CD4-positive, alpha-beta memory T cell (primary cell): Measurements from ENCODE around the gene MFN2. TPM values are rescaled to one million over a fixed set of nuclear protein-coding genes. Genes with fewer than 3 reads are reported as not detected.

Experiments used
- CTCF ChIA-PET: fragments of 350-600 bp; sonication (Branson Sonifier 250); formaldehyde crosslinking; loops from one replicate; lab custom pipeline; 2021; ENCODE audit warnings: inconsistent platforms; ENCODE audit not compliant: partially characterized antibody; lab: Charles Lee
- POLR2A ChIA-PET: fragments of 350-600 bp; sonication (Branson Sonifier 250); formaldehyde crosslinking; loops from one replicate; lab custom pipeline; 2021; ENCODE audit not compliant: partially characterized antibody; lab: Charles Lee
- DNase-seq, 5 donors: peaks; one replicate each; pipeline versions ENCODE4 v3.0.0 to v3.0.0-alpha.2; 2020 to 2022; ENCODE audit warnings: mixed read lengths in 1 of 5
- H3K27ac ChIP-seq: one replicate; pipeline ENCODE4 v1.7.0; 2013; ENCODE audit warnings: low read depth, low read length
- H3K27me3 ChIP-seq: 2 replicates; pipeline ENCODE4 v1.7.0; 2013; ENCODE audit warnings: mild to moderate bottlenecking, low read length, moderate library complexity; ENCODE audit not compliant: insufficient read depth
- H3K36me3 ChIP-seq: 2 replicates; pipeline ENCODE4 v1.7.0; 2013; ENCODE audit warnings: mild to moderate bottlenecking, low read length, moderate library complexity; ENCODE audit not compliant: insufficient read depth
- H3K4me1 ChIP-seq: 2 replicates; pipeline ENCODE4 v1.7.0; 2013; ENCODE audit warnings: mild to moderate bottlenecking, low read length, moderate library complexity; ENCODE audit not compliant: insufficient read depth
- H3K4me3 ChIP-seq, 2 donors: one replicate each; pipeline ENCODE4 v1.7.0; 2013; ENCODE audit warnings: low read length in 2 of 2, mild to moderate bottlenecking in 1 of 2
- H3K9me3 ChIP-seq, 2 donors: one replicate each; pipeline ENCODE4 v1.7.0; 2013; ENCODE audit warnings: low read length in 2 of 2, control low read depth in 1 of 2; ENCODE audit not compliant: control insufficient read depth in 1 of 2
- H3K27ac Mint-ChIP-seq, 7 donors: one replicate each; pipeline ENCODE4 v1.8.0; 2020 to 2021; ENCODE audit warnings: mixed read lengths in 7 of 7, mild to moderate bottlenecking in 6 of 7, inconsistent platforms in 3 of 7, moderate library complexity in 3 of 7
- H3K27me3 Mint-ChIP-seq, 2 donors: one replicate each; pipeline ENCODE4 v1.8.0; 2020 to 2021; ENCODE audit warnings: mixed read lengths in 2 of 2
- H3K36me3 Mint-ChIP-seq, 2 donors: one replicate each; pipeline ENCODE4 v1.8.0; 2020 to 2021; ENCODE audit warnings: mixed read lengths in 2 of 2, inconsistent platforms in 1 of 2, mild to moderate bottlenecking in 1 of 2
- H3K4me1 Mint-ChIP-seq, 4 donors: one replicate each; pipeline ENCODE4 v1.8.0; 2020 to 2021; ENCODE audit warnings: mixed read lengths in 4 of 4, mild to moderate bottlenecking in 1 of 4
- H3K4me3 Mint-ChIP-seq, 8 donors: one replicate each; pipeline ENCODE4 v1.8.0; 2020 to 2021; ENCODE audit warnings: mixed read lengths in 8 of 8, mild to moderate bottlenecking in 7 of 8, moderate library complexity in 6 of 8, inconsistent platforms in 3 of 8
- H3K9me3 Mint-ChIP-seq, 8 donors: one replicate each; pipeline ENCODE4 v1.8.0; 2020 to 2021; ENCODE audit warnings: mixed read lengths in 8 of 8, mild to moderate bottlenecking in 5 of 8, inconsistent platforms in 3 of 8, moderate library complexity in 1 of 8
- intact Hi-C: fragments of 100-400 bp; cut with micrococcal nuclease; formaldehyde crosslinking; loops from one replicate; pipeline ENCODE4 v1.15.1; 2023
- polyA plus RNA-seq, 2 donors: library from polyadenylated mRNA; unstranded; fragments of 300-500 nt; fragmentation: Illumina TruSeq; gene quantifications; one replicate each; pipeline ENCODE4 v1.2.3, GENCODE V29; 2021
- total RNA-seq, 2 experiments: library from RNA; stranded (reverse); gene quantifications; one replicate each; pipeline ENCODE4 v1.2.3, GENCODE V29; 2021

The MFN2 gene
- total and polyA plus RNA-seq, 4 experiments from 2014 or later = 29.0 to 53.7 (median 36.8) TPM

DNA sequence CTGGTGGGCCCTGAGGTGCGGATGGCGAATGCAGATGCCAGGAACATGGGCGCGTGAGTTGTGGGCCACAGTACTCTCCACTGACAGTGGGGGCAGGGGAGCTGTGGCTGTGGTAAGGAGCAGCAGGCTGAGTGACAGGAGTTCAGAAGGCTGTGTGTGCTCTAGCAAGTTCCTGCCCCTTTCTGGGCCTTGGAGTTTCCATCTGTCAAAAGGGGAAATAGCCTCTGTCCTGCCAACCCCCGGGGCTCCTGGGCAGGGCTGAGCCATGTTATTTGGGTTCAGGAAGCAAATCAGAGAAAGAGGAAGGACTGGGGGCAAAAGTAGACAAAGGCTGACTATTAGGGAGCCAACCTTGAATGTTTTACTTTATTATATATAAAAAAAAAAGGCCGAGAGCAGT, 19.5 kb upstream of the MFN2 start:
- Histone ChIP-seq H3K4me1 (no peaks in the 10 kb centered on the region), H3K9me3 (no peaks in the 10 kb centered on the region), H3K27me3 (no peaks in the 10 kb centered on the region), H3K36me3 (no peaks in the 10 kb centered on the region), H3K4me3 (no peak overlapping the region), H3K27ac (no peak overlapping the region)
- CTCF ChIA-PET = no interaction called here
- POLR2A ChIA-PET = no interaction called here
- no peak for DNase-seq
- Mint-ChIP-seq H3K9me3 (no peaks in the 10 kb centered on the region), H3K27ac (no peak overlapping the region), H3K4me3 (no peak overlapping the region), H3K36me3 (no peaks in the 10 kb centered on the region), H3K27me3 (no peaks in the 10 kb centered on the region), H3K4me1 (no peaks in the 10 kb centered on the region)
- intact Hi-C loops = no loop called here

DNA sequence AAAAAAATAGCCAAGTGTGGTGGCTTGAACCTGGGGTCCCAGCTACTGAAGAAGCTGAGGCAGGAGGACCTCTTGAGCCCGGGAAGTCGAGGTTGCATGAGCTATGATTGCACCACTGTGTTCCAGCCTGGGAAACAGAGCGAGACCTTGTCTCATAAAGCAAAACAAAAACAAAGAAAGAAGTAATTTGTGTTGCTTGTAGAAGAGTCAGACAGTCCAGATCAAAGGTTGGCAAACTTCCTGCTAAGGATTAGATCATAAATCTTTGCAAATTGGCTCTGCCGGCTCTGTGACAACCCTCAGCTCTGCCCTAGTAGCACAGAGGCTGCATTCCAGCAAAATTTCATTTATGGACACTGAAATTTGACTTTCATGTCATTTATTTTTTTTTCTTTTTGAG, 19.0 kb upstream of the MFN2 start:
- no peak overlapping the region for H3K4me3 ChIP-seq
- no peaks in the 10 kb centered on the region for H3K9me3 ChIP-seq
- Mint-ChIP-seq H3K4me1 (no peaks in the 10 kb centered on the region), H3K4me3 (no peak overlapping the region), H3K9me3 (no peaks in the 10 kb centered on the region), H3K27me3 (no peaks in the 10 kb centered on the region), H3K27ac (no peak overlapping the region), H3K36me3 (no peaks in the 10 kb centered on the region)
- H3K36me3 ChIP-seq = no peaks in the 10 kb centered on the region
- H3K27me3 ChIP-seq = no peaks in the 10 kb centered on the region
- intact Hi-C loops = no loop called here
- CTCF ChIA-PET = no interaction called here
- H3K4me1 ChIP-seq = no peaks in the 10 kb centered on the region
- no peak for DNase-seq
- POLR2A ChIA-PET = no interaction called here
- no peak overlapping the region for H3K27ac ChIP-seq

DNA sequence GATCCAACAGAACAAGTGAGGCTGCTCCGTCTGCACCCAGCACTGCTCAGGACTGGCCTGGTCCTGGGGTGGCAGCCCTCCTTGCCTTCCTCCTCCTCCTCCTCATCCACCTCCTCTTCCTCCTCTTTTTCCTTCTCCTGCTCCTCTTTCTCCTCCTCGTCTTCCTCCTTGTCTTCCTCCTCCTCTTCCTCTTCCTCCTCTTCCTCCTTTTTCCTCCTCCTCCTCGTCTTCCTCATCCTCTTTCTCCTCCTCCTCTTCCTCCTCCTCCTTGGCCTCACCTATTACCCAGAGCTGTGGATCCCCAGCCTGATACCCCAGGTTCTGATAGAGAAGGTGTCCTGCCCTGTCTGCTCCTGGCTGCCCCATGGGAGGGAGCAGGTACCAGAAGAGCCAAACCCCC, 16.6 kb upstream of the MFN2 start:
- Mint-ChIP-seq H3K9me3 (no peaks in the 10 kb centered on the region), H3K4me1 (no peaks in the 10 kb centered on the region), H3K27me3 (no peaks in the 10 kb centered on the region), H3K36me3 (no peaks in the 10 kb centered on the region), H3K4me3 (no peak overlapping the region), H3K27ac (peak overlapping the region in 1 of 7 donors; percentile 57)
- H3K4me3 ChIP-seq = no peak overlapping the region
- no peak overlapping the region for H3K27ac ChIP-seq
- no peaks in the 10 kb centered on the region for H3K36me3 ChIP-seq
- no peaks in the 10 kb centered on the region for H3K9me3 ChIP-seq
- intact Hi-C loops = no loop called here
- no peaks in the 10 kb centered on the region for H3K27me3 ChIP-seq
- no peak for DNase-seq
- no peaks in the 10 kb centered on the region for H3K4me1 ChIP-seq
- ChIA-PET CTCF (no interaction called here), POLR2A (no interaction called here)

DNA sequence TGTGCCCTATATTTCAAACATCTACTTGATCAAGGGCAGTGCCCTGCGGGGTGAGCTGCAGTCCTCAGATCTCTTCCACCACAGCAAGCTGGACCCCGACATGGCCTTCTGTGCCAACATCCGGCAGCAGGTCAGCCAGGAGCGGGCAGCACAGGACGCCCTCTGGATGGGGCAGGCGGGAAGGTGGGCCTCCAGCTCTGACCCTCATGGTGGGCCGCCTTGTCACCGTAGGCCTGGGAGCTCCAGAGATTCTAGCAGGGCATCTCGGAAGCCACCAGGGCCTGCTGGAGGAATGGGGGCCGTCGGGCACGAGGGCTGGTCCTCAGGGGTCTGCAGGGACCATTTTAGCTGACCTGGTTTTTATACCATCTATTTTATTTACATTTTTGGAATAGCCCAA, 15.6 kb upstream of the MFN2 start:
- Mint-ChIP-seq H3K36me3 (no peaks in the 10 kb centered on the region), H3K9me3 (no peaks in the 10 kb centered on the region)
- CTCF ChIA-PET = no interaction called here

DNA sequence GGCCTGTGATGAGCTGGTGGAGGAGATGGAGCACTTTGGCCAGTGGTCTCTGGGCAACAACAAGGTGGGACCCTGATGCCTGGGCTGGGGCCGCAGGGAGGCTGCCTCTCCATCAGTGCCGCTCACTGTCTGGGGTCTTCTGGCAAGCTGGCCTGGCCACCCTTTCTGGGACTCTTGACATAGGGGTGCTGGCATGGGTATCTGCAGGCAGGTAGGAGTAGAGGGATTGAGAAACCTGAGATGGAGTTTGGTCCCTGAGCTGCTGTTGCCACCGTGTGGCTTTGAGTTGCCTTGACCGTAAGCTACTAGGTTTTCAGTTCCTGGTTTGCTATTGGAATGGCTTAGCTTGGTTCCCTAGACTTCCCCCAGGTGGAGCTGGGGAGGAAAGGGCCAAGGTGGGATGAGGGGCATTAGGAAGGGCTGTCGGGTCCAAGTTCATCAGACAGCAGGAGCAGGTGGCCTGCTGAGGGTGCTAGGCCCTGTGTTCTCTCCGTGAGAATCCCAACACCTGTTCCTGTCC, 13.2 kb upstream of the MFN2 start:
- no peak overlapping the region for H3K4me3 Mint-ChIP-seq
- Histone ChIP-seq H3K4me1 (no peaks in the 10 kb centered on the region), H3K36me3 (no peaks in the 10 kb centered on the region), H3K27me3 (no peaks in the 10 kb centered on the region), H3K9me3 (no peaks in the 10 kb centered on the region), H3K27ac (no peak overlapping the region), H3K4me3 (no peak overlapping the region)
- H3K36me3 Mint-ChIP-seq = no peaks in the 10 kb centered on the region
- H3K9me3 Mint-ChIP-seq = no peaks in the 10 kb centered on the region
- intact Hi-C loops = loop anchor here (1.0 kb wide), 1 partner anchor 129 kb away; no protein-coding TSS in a partner anchor
- H3K27ac Mint-ChIP-seq = no peak overlapping the region
- ChIA-PET CTCF (no interaction called here), POLR2A (interaction anchor here (1.4 kb wide), 1 partner anchor 59 kb away, joined by 5 read pairs; no protein-coding TSS in a partner anchor)
- no peak for DNase-seq
- no peaks in the 10 kb centered on the region for H3K4me1 Mint-ChIP-seq
- H3K27me3 Mint-ChIP-seq = no peaks in the 10 kb centered on the region

More for the DNA sequence above, 15.6 kb upstream of the MFN2 start:
- DNase-seq = no peak
- Mint-ChIP-seq H3K4me1 (no peaks in the 10 kb centered on the region), H3K4me3 (no peak overlapping the region), H3K27me3 (no peaks in the 10 kb centered on the region), H3K27ac (no peak overlapping the region)
- Histone ChIP-seq H3K27ac (no peak overlapping the region), H3K36me3 (no peaks in the 10 kb centered on the region), H3K4me3 (no peak overlapping the region), H3K27me3 (no peaks in the 10 kb centered on the region), H3K9me3 (no peaks in the 10 kb centered on the region), H3K4me1 (no peaks in the 10 kb centered on the region)
- intact Hi-C loops = no loop called here
- POLR2A ChIA-PET = no interaction called here

DNA sequence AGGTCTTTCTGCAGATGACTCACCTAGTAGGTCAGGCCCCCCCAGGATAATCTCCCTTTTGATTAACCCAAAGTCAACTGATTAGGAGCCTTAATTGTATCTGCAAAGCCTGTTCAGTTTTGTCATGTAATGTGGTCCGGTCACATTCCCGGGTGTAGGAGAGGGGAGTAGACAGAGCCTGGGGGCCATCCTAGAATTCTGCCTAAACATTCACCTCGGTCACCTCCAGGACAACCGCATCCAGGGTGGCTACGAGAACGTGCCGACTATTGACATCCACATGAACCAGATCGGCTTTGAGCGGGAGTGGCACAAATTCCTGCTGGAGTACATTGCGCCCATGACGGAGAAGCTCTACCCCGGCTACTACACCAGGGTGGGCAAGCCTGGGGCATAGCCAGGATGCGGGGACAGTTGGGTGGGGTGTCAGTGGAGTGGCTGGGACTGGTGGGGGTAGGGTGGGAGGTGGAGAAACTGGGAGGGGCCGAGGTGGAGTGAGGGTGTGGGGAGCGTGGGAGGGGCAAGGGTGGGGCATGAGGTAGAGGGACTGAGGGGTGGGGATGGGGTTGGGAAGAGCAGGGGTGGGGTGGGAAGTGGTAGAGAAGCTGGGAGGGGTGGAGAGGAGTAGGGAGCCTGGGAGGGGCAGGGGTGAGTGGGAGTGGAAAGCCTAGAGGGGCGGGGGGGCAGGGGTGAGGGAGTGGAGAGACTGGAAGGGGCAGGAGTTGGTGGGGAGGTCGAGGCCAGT, 9.6 kb upstream of the MFN2 start:
- Histone ChIP-seq H3K4me1 (no peaks in the 10 kb centered on the region), H3K27me3 (no peaks in the 10 kb centered on the region), H3K27ac (no peak overlapping the region), H3K4me3 (no peak overlapping the region), H3K9me3 (no peaks in the 10 kb centered on the region), H3K36me3 (no peaks in the 10 kb centered on the region)
- no peak for DNase-seq
- Mint-ChIP-seq H3K27me3 (no peaks in the 10 kb centered on the region), H3K4me3 (no peak overlapping the region), H3K36me3 (no peaks in the 10 kb centered on the region), H3K9me3 (no peaks in the 10 kb centered on the region), H3K4me1 (peaks cover 0 to 1% (median 0%) of the 10 kb centered on the region in 4 donors), H3K27ac (no peak overlapping the region)
- CTCF ChIA-PET = no interaction called here
- POLR2A ChIA-PET = interaction anchor here (0.9 to 3.2 kb wide), 2 partner anchors 9 to 36 kb away, joined by 3 to 11 read pairs; partner anchors contain the start of genes MFN2 and PLOD1
- intact Hi-C loops = no loop called here

DNA sequence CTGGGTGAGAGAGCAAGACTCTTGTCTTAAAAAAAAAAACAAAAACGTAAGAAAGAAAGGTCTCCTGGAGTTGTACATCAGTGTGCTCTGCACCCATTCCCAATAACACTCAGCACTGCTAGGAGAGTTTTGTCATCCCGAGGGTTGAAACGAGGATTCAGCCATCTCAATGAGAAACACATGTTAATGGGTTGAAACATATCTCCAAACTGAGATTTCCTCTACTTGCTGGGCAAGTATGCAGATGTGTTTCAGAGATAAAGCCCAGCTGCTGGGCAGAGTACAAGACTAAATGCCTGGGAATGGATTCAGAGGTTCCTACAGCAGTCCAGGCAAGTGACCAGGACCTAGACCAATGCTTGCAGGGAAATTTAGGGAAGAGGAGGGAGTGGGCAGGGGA, 2.6 kb upstream of the MFN2 start:
- ChIA-PET POLR2A (interaction anchor here (6.7 kb wide), 1 partner anchor 69 kb away, joined by 126 read pairs; no protein-coding TSS in a partner anchor), CTCF (no interaction called here)
- intact Hi-C loops = no loop called here
- Histone ChIP-seq H3K36me3 (peaks cover 8% of the 10 kb centered on the region), H3K4me1 (peaks cover 26% of the 10 kb centered on the region), H3K4me3 (no peak overlapping the region), H3K27me3 (no peaks in the 10 kb centered on the region), H3K9me3 (no peaks in the 10 kb centered on the region), H3K27ac (no peak overlapping the region)
- Mint-ChIP-seq H3K27me3 (no peaks in the 10 kb centered on the region), H3K27ac (peak overlapping the region in 1 of 7 donors; percentile 47), H3K9me3 (no peaks in the 10 kb centered on the region), H3K36me3 (peaks cover 0 to 17% of the 10 kb centered on the region in 2 donors), H3K4me3 (peak overlapping the region in 3 of 8 donors; percentile 15 to 46 (median 46)), H3K4me1 (peaks cover 16 to 32% (median 24%) of the 10 kb centered on the region in 4 donors)
- no peak for DNase-seq
